ENCODE results near the gene DST.

Gene DST

GRCh38 chr6:56420296-56420695, 222.4 kb downstream of the DST start:
- DNase-seq (ENCODE audit: low spot score), result no peak
- Histone ChIP-seq H3K27me3 (ENCODE audit: control insufficient read depth in 3 of 3, insufficient read depth in 3 of 3, low read depth in 1 of 3, low read length in 3 of 3) (peaks cover 0 to 4% (median 0%) of the 10 kb centered on the region in 3 experiments), H2AK5ac (ENCODE audit: low read depth, low read length) (no peak overlapping the region), H3K18ac (ENCODE audit: low read length) (no peak overlapping the region), H3K9ac (ENCODE audit: low read depth, low read length, poor library complexity) (no peak overlapping the region), H2BK15ac (ENCODE audit: low read length) (no peak overlapping the region), H2BK12ac (ENCODE audit: low read length) (no peak overlapping the region), H2BK5ac (ENCODE audit: low read length) (no peak overlapping the region), H3K4me2 (ENCODE audit: insufficient read depth, low read length, poor library complexity, severe bottlenecking) (no peak overlapping the region), H3K4ac (ENCODE audit: low read length) (no peak overlapping the region), H4K8ac (ENCODE audit: low read depth, low read length) (no peak overlapping the region), H2AFZ (ENCODE audit: low read length) (no peak overlapping the region), H3K23ac (ENCODE audit: low read depth, low read length, poor library complexity) (no peak overlapping the region), H2BK120ac (ENCODE audit: low read depth, low read length) (no peak overlapping the region), H3K14ac (ENCODE audit: low read length) (no peak overlapping the region), H4K91ac (ENCODE audit: low read depth, low read length, poor library complexity) (no peak overlapping the region), H3K4me1 (ENCODE audit: control insufficient read depth in 2 of 2, insufficient read depth in 1 of 2, low read depth in 1 of 2, low read length in 2 of 2) (no peaks in the 10 kb centered on the region), H3K9me3 (replicated peaks in 1 of 2; ENCODE audit: control insufficient read depth in 2 of 2, insufficient read depth in 1 of 2, low read depth in 1 of 2, low read length in 2 of 2) (no peaks in the 10 kb centered on the region), H3K27ac (replicated peaks; ENCODE audit: low read length) (no peak overlapping the region), H3K4me3 (ENCODE audit: low read length in 2 of 2) (no peak overlapping the region), H3K36me3 (replicated peaks in 1 of 2; ENCODE audit: control insufficient read depth in 2 of 2, insufficient read depth in 2 of 2, low read length in 2 of 2) (no peaks in the 10 kb centered on the region), H3K79me1 (ENCODE audit: low read depth, low read length) (no peaks in the 10 kb centered on the region)
- no CpG with 5 or more reads among the region's 3 CpGs for WGBS, 2 donors (ENCODE audit: extremely low coverage in 2 of 2, insufficient read length in 2 of 2, insufficient replicate concordance in 1 of 2)

- Histone ChIP-seq H3K23ac (ENCODE audit: low read depth, low read length, poor library complexity) (no peak overlapping the region), H3K4ac (ENCODE audit: low read length) (no peak overlapping the region), H3K27me3 (ENCODE audit: control insufficient read depth in 3 of 3, insufficient read depth in 3 of 3, low read depth in 1 of 3, low read length in 3 of 3) (peaks cover 0 to 4% (median 0%) of the 10 kb centered on the region in 3 experiments), H2BK120ac (ENCODE audit: low read depth, low read length) (no peak overlapping the region), H2BK15ac (ENCODE audit: low read length) (no peak overlapping the region), H2AFZ (ENCODE audit: low read length) (no peak overlapping the region), H3K36me3 (replicated peaks in 1 of 2; ENCODE audit: control insufficient read depth in 2 of 2, insufficient read depth in 2 of 2, low read length in 2 of 2) (no peaks in the 10 kb centered on the region), H3K9me3 (replicated peaks in 1 of 2; ENCODE audit: control insufficient read depth in 2 of 2, insufficient read depth in 1 of 2, low read depth in 1 of 2, low read length in 2 of 2) (no peaks in the 10 kb centered on the region), H4K91ac (ENCODE audit: low read depth, low read length, poor library complexity) (no peak overlapping the region), H3K79me1 (ENCODE audit: low read depth, low read length) (no peaks in the 10 kb centered on the region), H2BK5ac (ENCODE audit: low read length) (no peak overlapping the region), H3K4me3 (ENCODE audit: low read length in 2 of 2) (no peak overlapping the region), H3K18ac (ENCODE audit: low read length) (no peak overlapping the region), H2BK12ac (ENCODE audit: low read length) (no peak overlapping the region), H3K27ac (replicated peaks; ENCODE audit: low read length) (no peak overlapping the region), H3K4me2 (ENCODE audit: insufficient read depth, low read length, poor library complexity, severe bottlenecking) (no peak overlapping the region), H3K14ac (ENCODE audit: low read length) (no peak overlapping the region), H3K9ac (ENCODE audit: low read depth, low read length, poor library complexity) (no peak overlapping the region), H3K4me1 (ENCODE audit: control insufficient read depth in 2 of 2, insufficient read depth in 1 of 2, low read depth in 1 of 2, low read length in 2 of 2) (no peaks in the 10 kb centered on the region), H2AK5ac (ENCODE audit: low read depth, low read length) (no peak overlapping the region), H4K8ac (ENCODE audit: low read depth, low read length) (no peak overlapping the region)
- no peak for DNase-seq (ENCODE audit: low spot score)
- WGBS, 2 donors (ENCODE audit: extremely low coverage in 2 of 2, insufficient read length in 2 of 2, insufficient replicate concordance in 1 of 2), result no CpG with 5 or more reads among the region's 1 CpG
These were observed 223.5 kb downstream of the DST start for GRCh38 chr6:56419191-56419590.

- Histone ChIP-seq H4K8ac (ENCODE audit: low read depth, low read length) (no peak overlapping the region), H3K4me1 (ENCODE audit: control insufficient read depth in 2 of 2, insufficient read depth in 1 of 2, low read depth in 1 of 2, low read length in 2 of 2) (no peaks in the 10 kb centered on the region), H2BK12ac (ENCODE audit: low read length) (no peak overlapping the region), H2BK15ac (ENCODE audit: low read length) (no peak overlapping the region), H2AFZ (ENCODE audit: low read length) (no peak overlapping the region), H3K9ac (ENCODE audit: low read depth, low read length, poor library complexity) (no peak overlapping the region), H3K23ac (ENCODE audit: low read depth, low read length, poor library complexity) (no peak overlapping the region), H3K27me3 (ENCODE audit: control insufficient read depth in 3 of 3, insufficient read depth in 3 of 3, low read depth in 1 of 3, low read length in 3 of 3) (peaks cover 0 to 4% (median 0%) of the 10 kb centered on the region in 3 experiments), H3K4me2 (ENCODE audit: insufficient read depth, low read length, poor library complexity, severe bottlenecking) (no peak overlapping the region), H3K14ac (ENCODE audit: low read length) (no peak overlapping the region), H3K4me3 (ENCODE audit: low read length in 2 of 2) (no peak overlapping the region), H3K18ac (ENCODE audit: low read length) (no peak overlapping the region), H2BK120ac (ENCODE audit: low read depth, low read length) (no peak overlapping the region), H2AK5ac (ENCODE audit: low read depth, low read length) (no peak overlapping the region), H3K36me3 (replicated peaks in 1 of 2; ENCODE audit: control insufficient read depth in 2 of 2, insufficient read depth in 2 of 2, low read length in 2 of 2) (no peaks in the 10 kb centered on the region), H3K9me3 (replicated peaks in 1 of 2; ENCODE audit: control insufficient read depth in 2 of 2, insufficient read depth in 1 of 2, low read depth in 1 of 2, low read length in 2 of 2) (no peaks in the 10 kb centered on the region), H4K91ac (ENCODE audit: low read depth, low read length, poor library complexity) (no peak overlapping the region), H2BK5ac (ENCODE audit: low read length) (no peak overlapping the region), H3K4ac (ENCODE audit: low read length) (no peak overlapping the region), H3K27ac (replicated peaks; ENCODE audit: low read length) (no peak overlapping the region), H3K79me1 (ENCODE audit: low read depth, low read length) (no peaks in the 10 kb centered on the region)
- DNase-seq (ENCODE audit: low spot score), result no peak
- WGBS, 2 donors (ENCODE audit: extremely low coverage in 2 of 2, insufficient read length in 2 of 2, insufficient replicate concordance in 1 of 2), result no CpG with 5 or more reads among the region's 2 CpGs
These were observed 224.9 kb downstream of the DST start for GRCh38 chr6:56417823-56418222.

GRCh38 chr6:56416247-56416646, 226.4 kb downstream of the DST start:
- no peak overlapping the region for H4K91ac ChIP-seq (ENCODE audit: low read depth, low read length, poor library complexity)
- H3K36me3 ChIP-seq (replicated peaks in 1 of 2; ENCODE audit: control insufficient read depth in 2 of 2, insufficient read depth in 2 of 2, low read length in 2 of 2), result no peaks in the 10 kb centered on the region
- WGBS, 2 donors (ENCODE audit: extremely low coverage in 2 of 2, insufficient read length in 2 of 2, insufficient replicate concordance in 1 of 2), result no CpG with 5 or more reads among the region's 2 CpGs
- H2BK5ac ChIP-seq (ENCODE audit: low read length), result no peak overlapping the region
- no peak overlapping the region for H2BK15ac ChIP-seq (ENCODE audit: low read length)
- no peaks in the 10 kb centered on the region for H3K4me1 ChIP-seq (ENCODE audit: control insufficient read depth in 2 of 2, insufficient read depth in 1 of 2, low read depth in 1 of 2, low read length in 2 of 2)
- H3K23ac ChIP-seq (ENCODE audit: low read depth, low read length, poor library complexity), result no peak overlapping the region
- no peak overlapping the region for H2BK120ac ChIP-seq (ENCODE audit: low read depth, low read length)
- H3K4ac ChIP-seq (ENCODE audit: low read length), result no peak overlapping the region
- H3K79me1 ChIP-seq (ENCODE audit: low read depth, low read length), result no peaks in the 10 kb centered on the region
- H3K9ac ChIP-seq (ENCODE audit: low read depth, low read length, poor library complexity), result no peak overlapping the region
- no peak for DNase-seq (ENCODE audit: low spot score)
- no peak overlapping the region for H3K4me3 ChIP-seq (ENCODE audit: low read length in 2 of 2)
- H3K27ac ChIP-seq (replicated peaks; ENCODE audit: low read length), result no peak overlapping the region
- H3K4me2 ChIP-seq (ENCODE audit: insufficient read depth, low read length, poor library complexity, severe bottlenecking), result no peak overlapping the region
- no peak overlapping the region for H2AFZ ChIP-seq (ENCODE audit: low read length)
- H2BK12ac ChIP-seq (ENCODE audit: low read length), result no peak overlapping the region
- no peaks in the 10 kb centered on the region for H3K9me3 ChIP-seq (replicated peaks in 1 of 2; ENCODE audit: control insufficient read depth in 2 of 2, insufficient read depth in 1 of 2, low read depth in 1 of 2, low read length in 2 of 2)
- H2AK5ac ChIP-seq (ENCODE audit: low read depth, low read length), result no peak overlapping the region
- H3K14ac ChIP-seq (ENCODE audit: low read length), result no peak overlapping the region
- H3K18ac ChIP-seq (ENCODE audit: low read length), result no peak overlapping the region
- H4K8ac ChIP-seq (ENCODE audit: low read depth, low read length), result no peak overlapping the region
- peaks cover 0 to 4% (median 0%) of the 10 kb centered on the region in 3 experiments for H3K27me3 ChIP-seq (ENCODE audit: control insufficient read depth in 3 of 3, insufficient read depth in 3 of 3, low read depth in 1 of 3, low read length in 3 of 3)

Measured in neuronal stem cell (in vitro differentiated cells).